HG02981 (cell line): ENCODE results near the gene TSHZ1.
A peak's percentile ranks its signal among the peaks of the same experiment; 100 is the strongest.

Experiments
- ATAC-seq: cut with Tn5 transposase; IDR thresholded peaks from one replicate; pipeline ENCODE4 v1.9.1; 2021; ENCODE audit warnings: mild to moderate bottlenecking, moderate library complexity; ENCODE audit not compliant: unreplicated experiment

The TSHZ1 gene

GRCh38 chr18:75207310-75208154, 3.1 kb upstream of the TSHZ1 start:
- ATAC-seq = no peak

GRCh38 chr18:75208155-75208835, 2.3 kb upstream of the TSHZ1 start:
- ATAC-seq = peak; percentile 10

GRCh38 chr18:75208836-75209128, 1.8 kb upstream of the TSHZ1 start:
- peak; percentile 5 for ATAC-seq

- peak; percentile 41 for ATAC-seq
Observed at GRCh38 chr18:75209129-75209950, 1.3 kb upstream of the TSHZ1 start, which contains the start of gene PTGR3. Gene PTGR3, minus strand, starts transcription at chr18:75209139. Its CDS starts 81 bp downstream, at chr18:75209058.

- no peak for ATAC-seq
Observed at GRCh38 chr18:75209951-75210258, 692 bp upstream of the TSHZ1 start.

- no peak for ATAC-seq
Observed at GRCh38 chr18:75211002-75211621, 515 bp downstream of the TSHZ1 start.

- no peak for ATAC-seq
Observed at GRCh38 chr18:75211626-75211952, 992 bp downstream of the TSHZ1 start.

- ATAC-seq = no peak
Observed at GRCh38 chr18:75211953-75212750, 1.6 kb downstream of the TSHZ1 start.

GRCh38 chr18:75212751-75213090, 2.1 kb downstream of the TSHZ1 start:
- ATAC-seq = no peak

- no peak for ATAC-seq
Observed at GRCh38 chr18:75213611-75214331, 3.2 kb downstream of the TSHZ1 start.

- ATAC-seq = no peak
Observed at GRCh38 chr18:75214332-75214690, 3.7 kb downstream of the TSHZ1 start.

GRCh38 chr18:75214766-75215510, 4.3 kb downstream of the TSHZ1 start:
- no peak for ATAC-seq

- no peak for ATAC-seq
Observed at GRCh38 chr18:75215663-75216062, 5.1 kb downstream of the TSHZ1 start.

GRCh38 chr18:75216212-75216910, 5.8 kb downstream of the TSHZ1 start:
- ATAC-seq = no peak

- no peak for ATAC-seq
Observed at GRCh38 chr18:75216911-75217689, 6.5 kb downstream of the TSHZ1 start.

GRCh38 chr18:75218065-75218923, 7.7 kb downstream of the TSHZ1 start:
- ATAC-seq = no peak

GRCh38 chr18:75219745-75220375, 9.3 kb downstream of the TSHZ1 start:
- ATAC-seq = no peak
